ENCODE data around the gene PRR20G. TPM values are rescaled to one million over a fixed set of nuclear protein-coding genes. Genes with fewer than 3 reads are reported as not detected.

The PRR20G gene
- total and polyA plus RNA-seq, 2 donors (not counting 3 experiments of a cell fraction or from before 2014, with no cell fraction given) = not detected

- peaks cover 0 to 1% of the 10 kb centered on the region in 2 experiments for H3K27me3 ChIP-seq (ENCODE audit: control insufficient read depth in 2 of 2, insufficient read depth in 2 of 2, low read length in 2 of 2)
- no peak overlapping the region for H3K4me2 ChIP-seq (ENCODE audit: insufficient read depth, low read length)
- no peaks in the 10 kb centered on the region for H3K36me3 ChIP-seq (ENCODE audit: control insufficient read depth in 2 of 2, extremely low read depth in 1 of 2, insufficient read depth in 2 of 2, low read length in 2 of 2)
- DNase-seq (ENCODE audit: low read depth, low spot score) (no peak), FAIRE-seq (no peak)
- CTCF ChIA-PET = no interaction called here
- H3K9me1 ChIP-seq (replicated peaks; ENCODE audit: control insufficient read depth, extremely low read depth, insufficient read depth, low read length) = no peaks in the 10 kb centered on the region
- H3K4me1 ChIP-seq (ENCODE audit: control insufficient read depth, extremely low read depth, insufficient read depth, low read length) = no peaks in the 10 kb centered on the region
- dilution Hi-C loops (cut with MboI; ENCODE audit: extremely low pct_ligation_motif_present, low sequenced_read_pairs) = no loop called here
- no peaks in the 10 kb centered on the region for H3K9me3 ChIP-seq (replicated peaks; ENCODE audit: control insufficient read depth, insufficient read depth, low read length)
- POLR2A ChIA-PET = no interaction called here
- TF ChIP-seq MYC (IDR thresholded peaks at IDR 0.05; ENCODE audit: low read depth, low read length) = no peak
- TF ChIP-seq EZH2 (IDR thresholded peaks at IDR 0.05; ENCODE audit: borderline replicate concordance, low read depth, low read length, severe bottlenecking) = no peak
- TF ChIP-seq POLR2AphosphoS5 (IDR thresholded peaks at IDR 0.05; ENCODE audit: insufficient read depth, low read depth, low read length) = no peak
- no peak for TF ChIP-seq GATA2 (IDR thresholded peaks at IDR 0.05; ENCODE audit: insufficient read depth, insufficient read length, low read depth, low read length)
- no peak for TF ChIP-seq FOS (IDR thresholded peaks at IDR 0.05; ENCODE audit: borderline replicate concordance, insufficient read depth, low read length)
- no peak for TF ChIP-seq CTCF (IDR thresholded peaks at IDR 0.05; ENCODE audit: extremely low read depth in 1 of 2, insufficient read depth in 1 of 2, low read depth in 1 of 2, low read length in 2 of 2)
- TF ChIP-seq POLR2A (IDR thresholded peaks at IDR 0.05; ENCODE audit: low read depth, low read length) = no peak
- TF ChIP-seq MAX (IDR thresholded peaks at IDR 0.05; ENCODE audit: insufficient read depth, insufficient read length) = no peak
- no peak for TF ChIP-seq JUN (IDR thresholded peaks at IDR 0.05; ENCODE audit: borderline replicate concordance, insufficient read depth, insufficient read length, low read depth)
- intact Hi-C loops (cut with micrococcal nuclease) = no loop called here
- no peak overlapping the region for H3K27ac ChIP-seq (ENCODE audit: insufficient read depth, low read depth, low read length)
- BruUV-seq (replicated peaks) = no TSS peak
- H4K20me1 ChIP-seq (replicated peaks; ENCODE audit: control insufficient read depth, extremely low read depth, insufficient read depth, low read length) = no peaks in the 10 kb centered on the region
- no peak overlapping the region for H3K9ac ChIP-seq (replicated peaks; ENCODE audit: extremely low read depth, insufficient read depth, low read length)
- H3K4me3 ChIP-seq (replicated peaks in 1 of 3; ENCODE audit: insufficient read depth in 1 of 3, low read depth in 1 of 3, low read length in 3 of 3) = no peak overlapping the region
- H3K79me2 ChIP-seq (ENCODE audit: control insufficient read depth, insufficient read depth, low read length) = no peaks in the 10 kb centered on the region
- no peak overlapping the region for H2AFZ ChIP-seq (ENCODE audit: low read depth, low read length)
These were observed 20.1 kb upstream of the PRR20G start for GRCh38 chr3:127307916-127308315.
